SK-N-MC (cell line): Measurements from ENCODE around the gene TMEM156.

Experiments
- EZH2 ChIP-seq: fragments of 200-600 bp; sonication (generic); IDR thresholded peaks from one replicate; pipeline ENCODE4 v1.6.1; 2017; ENCODE audit warnings: antibody characterized with exemption
- POLR2AphosphoS5 ChIP-seq: IDR thresholded peaks from 2 replicates; pipeline ENCODE4 v1.6.1; 2012; ENCODE audit warnings: mild to moderate bottlenecking, low read depth, low read length, borderline replicate concordance

GRCh38 chr4:39053983-39054382 lies 21.8 kb upstream of the TMEM156 start:
- TF ChIP-seq EZH2 = no peak
- TF ChIP-seq POLR2AphosphoS5 = no peak
